ENCODE results near the gene HCN1. TPM values are rescaled to one million over a fixed set of nuclear protein-coding genes. Genes with fewer than 3 reads are reported as not detected.

The HCN1 gene
- total RNA-seq = under 1 TPM in 1 of 4 donors, not detected in 3; 0.16 TPM

DNA sequence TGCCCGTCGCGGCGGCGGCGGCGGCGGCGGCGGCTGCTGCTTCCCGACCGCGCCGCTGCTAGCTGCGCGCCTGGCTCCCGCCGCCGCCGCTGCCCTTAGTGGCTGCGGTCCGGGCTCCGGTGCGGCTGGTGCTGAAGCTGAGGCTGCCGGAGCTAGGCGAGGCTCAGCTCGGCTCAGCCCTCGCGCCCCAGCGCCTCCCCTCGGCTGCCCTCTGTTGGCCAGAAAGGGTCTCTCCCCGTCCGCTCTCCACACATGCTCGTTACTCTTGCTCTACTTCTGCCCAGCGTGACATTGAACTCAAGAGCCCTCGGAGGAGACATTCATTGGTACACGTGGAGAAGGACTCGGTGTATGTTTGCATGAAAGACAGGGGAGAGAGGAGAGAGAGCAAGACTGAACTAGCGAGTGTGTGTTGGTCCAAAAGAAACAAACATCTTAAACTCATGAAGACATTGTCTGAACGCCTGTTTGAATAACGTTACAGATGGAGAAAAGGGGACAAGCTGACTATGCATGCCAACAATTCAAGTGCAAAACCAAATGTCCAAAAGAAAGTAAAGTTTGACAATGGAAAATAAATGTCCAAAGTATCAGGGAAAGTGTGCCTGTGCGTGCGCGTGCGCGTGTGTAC, at the start of gene HCN1:
Gene HCN1 (minus strand): TSS at position 175 of the 631 bp plus-strand sequence.
- TF ChIP-seq EP300 (IDR thresholded peaks at IDR 0.05; ENCODE audit: low read depth) (no peak), POLR2A (IDR thresholded peaks at IDR 0.05) (no peak), POLR2AphosphoS5 (IDR thresholded peaks at IDR 0.05) (no peak)
- TF ChIP-seq, protein P1, sequence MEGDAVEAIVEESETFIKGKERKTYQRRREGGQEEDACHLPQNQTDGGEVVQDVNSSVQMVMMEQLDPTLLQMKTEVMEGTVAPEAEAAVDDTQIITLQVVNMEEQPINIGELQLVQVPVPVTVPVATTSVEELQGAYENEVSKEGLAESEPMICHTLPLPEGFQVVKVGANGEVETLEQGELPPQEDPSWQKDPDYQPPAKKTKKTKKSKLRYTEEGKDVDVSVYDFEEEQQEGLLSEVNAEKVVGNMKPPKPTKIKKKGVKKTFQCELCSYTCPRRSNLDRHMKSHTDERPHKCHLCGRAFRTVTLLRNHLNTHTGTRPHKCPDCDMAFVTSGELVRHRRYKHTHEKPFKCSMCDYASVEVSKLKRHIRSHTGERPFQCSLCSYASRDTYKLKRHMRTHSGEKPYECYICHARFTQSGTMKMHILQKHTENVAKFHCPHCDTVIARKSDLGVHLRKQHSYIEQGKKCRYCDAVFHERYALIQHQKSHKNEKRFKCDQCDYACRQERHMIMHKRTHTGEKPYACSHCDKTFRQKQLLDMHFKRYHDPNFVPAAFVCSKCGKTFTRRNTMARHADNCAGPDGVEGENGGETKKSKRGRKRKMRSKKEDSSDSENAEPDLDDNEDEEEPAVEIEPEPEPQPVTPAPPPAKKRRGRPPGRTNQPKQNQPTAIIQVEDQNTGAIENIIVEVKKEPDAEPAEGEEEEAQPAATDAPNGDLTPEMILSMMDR (IDR thresholded peaks at IDR 0.05) = peak; percentile 50 to 71 (median 59)
- intact Hi-C loops (cut with DNase I; ENCODE audit: low total_unique reads) = no loop called here
- in situ Hi-C loops (cut with MboI; ENCODE audit: low pct_ligation_motif_present in 1 of 4, low pct_unique_long_range_greater_than_20kb in 1 of 4, low sequenced_read_pairs in 3 of 4) = no loop called here
- peak; percentile 72 for DNase-seq
- WGBS, 2 donors (ENCODE audit: low coverage in 1 of 2) = 26 to 54% methylated on average over 9 to 30 of the region's 46 CpGs
- Histone ChIP-seq H3K4me3 (peak within 1 kb of the TSS in 3 of 4 donors; percentile 17 to 40 (median 29)), H3K27ac (no peak within 1 kb of the TSS), H3K4me1 (peaks cover 0 to 12% (median 9%) of the 10 kb centered on the region in 4 donors), H3K9me3 (no peaks in the 10 kb centered on the region), H3K27me3 (peaks cover 64% of the 10 kb centered on the region), H3K36me3 (no peaks in the 10 kb centered on the region)

DNA sequence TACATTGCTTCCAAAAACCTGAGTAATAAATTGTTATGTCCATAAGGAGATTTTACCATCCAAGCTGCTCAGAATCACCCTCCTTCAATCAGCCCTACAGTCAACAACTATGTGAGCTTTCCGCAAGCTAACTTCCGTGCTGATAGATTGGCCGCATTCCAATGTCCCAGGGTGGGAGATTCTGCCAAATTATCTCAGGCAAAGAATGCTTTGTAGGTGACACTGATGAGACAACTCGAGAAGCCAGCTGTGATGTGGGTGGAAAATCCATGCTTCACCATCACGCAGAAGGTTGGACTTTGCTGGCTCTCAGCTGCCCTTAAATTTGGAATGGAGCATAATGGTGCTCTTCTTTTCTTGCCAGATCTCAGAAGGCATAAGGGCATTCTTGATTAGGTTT, 44.9 kb upstream of the HCN1 start:
- TF ChIP-seq POLR2A (IDR thresholded peaks at IDR 0.05) (no peak), POLR2AphosphoS5 (IDR thresholded peaks at IDR 0.05) (no peak), EP300 (IDR thresholded peaks at IDR 0.05; ENCODE audit: low read depth) (no peak)
- TF ChIP-seq, protein P1 (IDR thresholded peaks at IDR 0.05) = no peak
- no peak for DNase-seq
- no peaks in the 10 kb centered on the region for H3K4me1 ChIP-seq
- no peak overlapping the region for H3K27ac ChIP-seq
- 64% methylated on average over 5 of the region's 5 CpGs; no CpG with 5 or more reads in 1 of the 2 donors for WGBS, 2 donors (ENCODE audit: low coverage in 1 of 2)
- intact Hi-C loops (cut with DNase I; ENCODE audit: low total_unique reads) (no loop called here), in situ Hi-C loops (cut with MboI; ENCODE audit: low pct_ligation_motif_present in 1 of 4, low pct_unique_long_range_greater_than_20kb in 1 of 4, low sequenced_read_pairs in 3 of 4) (no loop called here)
- H3K36me3 ChIP-seq = no peaks in the 10 kb centered on the region
- H3K9me3 ChIP-seq = no peaks in the 10 kb centered on the region
- H3K4me3 ChIP-seq = no peak overlapping the region
- no peaks in the 10 kb centered on the region for H3K27me3 ChIP-seq

- WGBS, 2 donors (ENCODE audit: low coverage in 1 of 2) = 60% methylated on average over 2 to 5 of the region's 5 CpGs
- H3K9me3 ChIP-seq = no peaks in the 10 kb centered on the region
- H3K27ac ChIP-seq = no peak overlapping the region
- TF ChIP-seq EP300 (IDR thresholded peaks at IDR 0.05; ENCODE audit: low read depth) (no peak), POLR2AphosphoS5 (IDR thresholded peaks at IDR 0.05) (no peak), POLR2A (IDR thresholded peaks at IDR 0.05) (no peak)
- TF ChIP-seq, protein P1 (IDR thresholded peaks at IDR 0.05) = no peak
- in situ Hi-C loops (cut with MboI; ENCODE audit: low pct_ligation_motif_present in 1 of 4, low pct_unique_long_range_greater_than_20kb in 1 of 4, low sequenced_read_pairs in 3 of 4) = no loop called here
- DNase-seq = no peak
- no peaks in the 10 kb centered on the region for H3K27me3 ChIP-seq
- intact Hi-C loops (cut with DNase I; ENCODE audit: low total_unique reads) = no loop called here
- no peaks in the 10 kb centered on the region for H3K36me3 ChIP-seq
- H3K4me1 ChIP-seq = no peaks in the 10 kb centered on the region
- H3K4me3 ChIP-seq = no peak overlapping the region
Measured at GRCh38 chr5:45737153-45737552, 41.0 kb upstream of the HCN1 start.

GRCh38 chr5:45725537-45725936, 29.4 kb upstream of the HCN1 start:
- Histone ChIP-seq H3K4me1 (no peaks in the 10 kb centered on the region), H3K9me3 (no peaks in the 10 kb centered on the region), H3K27me3 (no peaks in the 10 kb centered on the region), H3K27ac (no peak overlapping the region), H3K36me3 (no peaks in the 10 kb centered on the region), H3K4me3 (no peak overlapping the region)
- no peak for TF ChIP-seq POLR2A (IDR thresholded peaks at IDR 0.05)
- TF ChIP-seq, protein P1 (IDR thresholded peaks at IDR 0.05) = no peak
- TF ChIP-seq POLR2AphosphoS5 (IDR thresholded peaks at IDR 0.05) = no peak
- no peak for TF ChIP-seq EP300 (IDR thresholded peaks at IDR 0.05; ENCODE audit: low read depth)
- in situ Hi-C loops (cut with MboI; ENCODE audit: low pct_ligation_motif_present in 1 of 4, low pct_unique_long_range_greater_than_20kb in 1 of 4, low sequenced_read_pairs in 3 of 4) (no loop called here), intact Hi-C loops (cut with DNase I; ENCODE audit: low total_unique reads) (no loop called here)
- no peak for DNase-seq
- 56 to 63% methylated on average over 3 of the region's 3 CpGs for WGBS, 2 donors (ENCODE audit: low coverage in 1 of 2)

Measured in transverse colon (tissue), 4 donors.